Astrocyte (in vitro differentiated cells and primary cell): ENCODE results near the gene COG1.

ENCODE experiments used
- CTCF ChIP-seq: IDR thresholded peaks from 2 replicates; pipeline ENCODE4 v1.5.1; 2011; ENCODE audit warnings: low read depth, mild to moderate bottlenecking, inconsistent platforms, low read length, moderate library complexity; ENCODE audit not compliant: insufficient read depth
- EZH2 ChIP-seq: IDR thresholded peaks from 2 replicates; pipeline ENCODE4 v1.6.1; 2012; ENCODE audit warnings: mild to moderate bottlenecking, low read length, inconsistent platforms; ENCODE audit not compliant: insufficient read depth

- TF ChIP-seq CTCF (no peak), EZH2 (no peak)
These were observed 41.9 kb downstream of the COG1 start for GRCh38 chr17:73234736-73235135.
